Mesenchymal stem cell (in vitro differentiated cells and primary cell): ENCODE data around the gene ABCB11.

ENCODE experiments used
- DNase-seq: peaks from one replicate; pipeline ENCODE4 v3.0.0-alpha.2; 2013
- H2AFZ ChIP-seq: one replicate; pipeline ENCODE4 v1.6.1; 2013; ENCODE audit warnings: low read depth, mild to moderate bottlenecking, control low read depth, inconsistent platforms, low read length, moderate library complexity
- H2AK5ac ChIP-seq: 2 replicates; pipeline ENCODE4 v1.6.1; 2013; ENCODE audit warnings: low read length, moderate library complexity, mild to moderate bottlenecking, inconsistent platforms; ENCODE audit not compliant: severe bottlenecking
- H2BK120ac ChIP-seq: one replicate; pipeline ENCODE4 v1.6.1; 2013; ENCODE audit warnings: low read depth, mild to moderate bottlenecking, inconsistent platforms, low read length, moderate library complexity
- H2BK12ac ChIP-seq, 2 experiments: one replicate each; pipeline ENCODE4 v1.6.1; 2013; ENCODE audit warnings: inconsistent platforms in 2 of 2, low read length in 2 of 2, mild to moderate bottlenecking in 2 of 2, moderate library complexity in 2 of 2, control low read depth in 1 of 2
- H2BK15ac ChIP-seq: one replicate; pipeline ENCODE4 v1.6.1; 2013; ENCODE audit warnings: mild to moderate bottlenecking, low read depth, inconsistent platforms; ENCODE audit not compliant: poor library complexity, severe bottlenecking
- H2BK5ac ChIP-seq: 2 replicates; pipeline ENCODE4 v1.6.1; 2013; ENCODE audit warnings: low read depth, mild to moderate bottlenecking, low read length, control low read depth, inconsistent platforms; ENCODE audit not compliant: poor library complexity, severe bottlenecking
- H3K14ac ChIP-seq, 2 experiments: one replicate each; pipeline ENCODE4 v1.6.1; 2013; ENCODE audit warnings: inconsistent platforms in 2 of 2, low read length in 2 of 2, control low read depth in 1 of 2, mild to moderate bottlenecking in 1 of 2, moderate library complexity in 1 of 2
- H3K18ac ChIP-seq, 2 experiments: one replicate each; pipeline ENCODE4 v1.6.1; 2013; ENCODE audit warnings: inconsistent platforms in 2 of 2, low read length in 2 of 2, control low read depth in 1 of 2, low read depth in 1 of 2, mild to moderate bottlenecking in 1 of 2
- H3K23ac ChIP-seq, 2 experiments: one replicate each; pipeline ENCODE4 v1.6.1; 2013; ENCODE audit warnings: inconsistent platforms in 2 of 2, low read length in 2 of 2, mild to moderate bottlenecking in 2 of 2, moderate library complexity in 2 of 2, control low read depth in 1 of 2
- H3K27ac ChIP-seq: 2 replicates; pipeline ENCODE4 v1.5.1; 2013; ENCODE audit warnings: mild to moderate bottlenecking, moderate library complexity, low read length, control low read depth, inconsistent platforms; ENCODE audit not compliant: poor library complexity, severe bottlenecking
- H3K27me3 ChIP-seq, 2 experiments: 2 replicates each; pipeline versions ENCODE4 v1.6.1 to v1.7.0; 2013; ENCODE audit warnings: low read length in 2 of 2, mild to moderate bottlenecking in 2 of 2, moderate library complexity in 2 of 2, control low read depth in 1 of 2, inconsistent platforms in 1 of 2; ENCODE audit not compliant: control insufficient read depth in 1 of 2, insufficient read depth in 1 of 2
- H3K36me3 ChIP-seq, 2 experiments: 2 replicates each; pipeline versions ENCODE4 v1.6.1 to v1.7.0; 2013; ENCODE audit warnings: low read length in 2 of 2, control low read depth in 1 of 2, inconsistent platforms in 1 of 2, low read depth in 1 of 2, mild to moderate bottlenecking in 1 of 2; ENCODE audit not compliant: insufficient read depth in 2 of 2, control insufficient read depth in 1 of 2
- H3K4ac ChIP-seq, 2 experiments: one replicate each; pipeline ENCODE4 v1.6.1; 2013; ENCODE audit warnings: inconsistent platforms in 2 of 2, low read length in 2 of 2, mild to moderate bottlenecking in 2 of 2, moderate library complexity in 2 of 2, control low read depth in 1 of 2, low read depth in 1 of 2
- H3K4me1 ChIP-seq: 2 replicates; pipeline ENCODE4 v1.6.1; 2013; ENCODE audit warnings: low read depth, low read length, control low read depth; ENCODE audit not compliant: control insufficient read depth, insufficient read depth
- H3K4me2 ChIP-seq: 2 replicates; pipeline ENCODE4 v1.6.1; 2013; ENCODE audit warnings: low read length, mild to moderate bottlenecking, inconsistent platforms; ENCODE audit not compliant: poor library complexity, severe bottlenecking
- H3K4me3 ChIP-seq, 2 experiments: 2 replicates each; pipeline versions ENCODE4 v1.5.1 to v1.7.0; 2013; ENCODE audit warnings: low read length in 2 of 2, mild to moderate bottlenecking in 2 of 2, control low read depth in 1 of 2, low read depth in 1 of 2; ENCODE audit not compliant: insufficient read depth in 1 of 2
- H3K79me1 ChIP-seq: replicated peaks from 2 replicates; pipeline ENCODE4 v1.6.1; 2013; ENCODE audit warnings: mild to moderate bottlenecking, control low read depth, low read length, inconsistent platforms; ENCODE audit not compliant: poor library complexity, severe bottlenecking
- H3K9ac ChIP-seq: 2 replicates; pipeline ENCODE4 v1.7.0; 2013; ENCODE audit warnings: mild to moderate bottlenecking, low read length, moderate library complexity
- H3K9me3 ChIP-seq: 2 replicates; pipeline ENCODE4 v1.7.0; 2013; ENCODE audit warnings: mild to moderate bottlenecking, low read length; ENCODE audit not compliant: control insufficient read depth
- H4K8ac ChIP-seq: one replicate; pipeline ENCODE4 v1.6.1; 2013; ENCODE audit warnings: inconsistent platforms, mild to moderate bottlenecking, low read length, moderate library complexity
- H4K91ac ChIP-seq: one replicate; pipeline ENCODE4 v1.6.1; 2013; ENCODE audit warnings: mild to moderate bottlenecking, low read length, inconsistent platforms
- WGBS: methylation state at CpG from one replicate; pipeline ENCODE4 v1.1.7; 2013; ENCODE audit warnings: mixed read lengths; 5-methylcytosine and 5-hydroxymethylcytosine counted together

ABCB11 gene

GRCh38 chr2:169026056-169026455 is 5.1 kb downstream of the ABCB11 start:
- Histone ChIP-seq H3K4ac (no peak overlapping the region), H3K4me3 (no peak overlapping the region), H2BK5ac (no peak overlapping the region), H2AK5ac (no peak overlapping the region), H3K4me2 (no peak overlapping the region), H3K9ac (no peak overlapping the region), H3K27ac (no peak overlapping the region), H2BK15ac (no peak overlapping the region), H4K8ac (no peak overlapping the region), H2BK120ac (no peak overlapping the region), H3K4me1 (no peaks in the 10 kb centered on the region), H3K79me1 (no peaks in the 10 kb centered on the region), H3K18ac (no peak overlapping the region), H3K27me3 (no peaks in the 10 kb centered on the region), H3K14ac (no peak overlapping the region), H2AFZ (no peak overlapping the region), H2BK12ac (no peak overlapping the region), H3K23ac (no peak overlapping the region), H3K36me3 (no peaks in the 10 kb centered on the region), H3K9me3 (no peaks in the 10 kb centered on the region), H4K91ac (no peak overlapping the region)
- WGBS, result no CpG with 5 or more reads among the region's 1 CpG
- DNase-seq, result no peak

GRCh38 chr2:169023161-169023560 is 8.0 kb downstream of the ABCB11 start:
- Histone ChIP-seq H2BK12ac (no peak overlapping the region), H3K4me1 (no peaks in the 10 kb centered on the region), H2BK15ac (no peak overlapping the region), H3K36me3 (no peaks in the 10 kb centered on the region), H3K9ac (no peak overlapping the region), H4K8ac (no peak overlapping the region), H3K27ac (no peak overlapping the region), H2BK5ac (no peak overlapping the region), H3K14ac (no peak overlapping the region), H3K27me3 (no peaks in the 10 kb centered on the region), H3K18ac (no peak overlapping the region), H3K9me3 (no peaks in the 10 kb centered on the region), H3K79me1 (no peaks in the 10 kb centered on the region), H4K91ac (no peak overlapping the region), H3K23ac (no peak overlapping the region), H2BK120ac (no peak overlapping the region), H2AK5ac (no peak overlapping the region), H2AFZ (no peak overlapping the region), H3K4ac (no peak overlapping the region), H3K4me2 (no peak overlapping the region), H3K4me3 (no peak overlapping the region)
- no peak for DNase-seq
- WGBS, result 72% methylated on average over 3 of the region's 3 CpGs

GRCh38 chr2:169018390-169018789 is 12.7 kb downstream of the ABCB11 start:
- H3K79me1 ChIP-seq, result no peaks in the 10 kb centered on the region
- H3K14ac ChIP-seq, result no peak overlapping the region
- H2AK5ac ChIP-seq, result no peak overlapping the region

GRCh38 chr2:169015943-169016342 is 15.2 kb downstream of the ABCB11 start:
- no peak for DNase-seq
- WGBS, result 59% methylated on average over 4 of the region's 4 CpGs
- Histone ChIP-seq H2BK5ac (no peak overlapping the region), H2AK5ac (no peak overlapping the region), H3K79me1 (no peaks in the 10 kb centered on the region), H3K27ac (no peak overlapping the region), H3K9me3 (no peaks in the 10 kb centered on the region), H2BK12ac (no peak overlapping the region), H3K36me3 (no peaks in the 10 kb centered on the region), H3K14ac (no peak overlapping the region), H2BK15ac (no peak overlapping the region), H3K4me2 (no peak overlapping the region), H3K18ac (no peak overlapping the region), H3K27me3 (peaks cover 0 to 4% of the 10 kb centered on the region in 2 experiments), H2BK120ac (no peak overlapping the region), H3K4me3 (no peak overlapping the region), H3K23ac (no peak overlapping the region), H4K91ac (no peak overlapping the region), H3K9ac (no peak overlapping the region), H4K8ac (no peak overlapping the region), H2AFZ (no peak overlapping the region), H3K4me1 (no peaks in the 10 kb centered on the region), H3K4ac (no peak overlapping the region)

More at GRCh38 chr2:169018390-169018789, 12.7 kb downstream of the ABCB11 start:
- no peak for DNase-seq
- H3K4me1 ChIP-seq, result no peaks in the 10 kb centered on the region
- no peak overlapping the region for H4K91ac ChIP-seq
- 97% methylated on average over 2 of the region's 3 CpGs for WGBS
- H3K23ac ChIP-seq, result no peak overlapping the region
- no peak overlapping the region for H3K4ac ChIP-seq
- H3K4me2 ChIP-seq, result no peak overlapping the region
- H3K9ac ChIP-seq, result no peak overlapping the region
- H4K8ac ChIP-seq, result no peak overlapping the region
- H3K27me3 ChIP-seq, result peaks cover 0 to 4% of the 10 kb centered on the region in 2 experiments
- H2BK5ac ChIP-seq, result no peak overlapping the region
- H3K18ac ChIP-seq, result no peak overlapping the region
- H2BK12ac ChIP-seq, result no peak overlapping the region
- H2AFZ ChIP-seq, result no peak overlapping the region
- H2BK120ac ChIP-seq, result no peak overlapping the region
- no peak overlapping the region for H2BK15ac ChIP-seq
- no peak overlapping the region for H3K4me3 ChIP-seq
- no peak overlapping the region for H3K27ac ChIP-seq
- no peaks in the 10 kb centered on the region for H3K9me3 ChIP-seq
- no peaks in the 10 kb centered on the region for H3K36me3 ChIP-seq
